Neural cell (in vitro differentiated cells): ENCODE results near the gene TNIP3.

ENCODE experiments used
- CTCF ChIP-seq: fragments of 450-650 bp; IDR thresholded peaks from 2 replicates; pipeline ENCODE4 v1.5.1; 2014; ENCODE audit warnings: antibody characterized with exemption, mild to moderate bottlenecking, moderate library complexity; ENCODE audit not compliant: poor library complexity, severe bottlenecking
- MXI1 ChIP-seq: fragments of 450-650 bp; conservative IDR thresholded peaks from 2 replicates; pipeline ENCODE4 v1.6.1; 2014; ENCODE audit warnings: antibody characterized with exemption, mild to moderate bottlenecking; ENCODE audit not compliant: poor library complexity, severe bottlenecking
- POLR2AphosphoS5 ChIP-seq: IDR thresholded peaks from 2 replicates; pipeline ENCODE4 v1.6.1; 2012
- RAD21 ChIP-seq: fragments of 450-650 bp; conservative IDR thresholded peaks from 2 replicates; pipeline ENCODE4 v1.6.1; 2014; ENCODE audit warnings: antibody characterized with exemption, mild to moderate bottlenecking, moderate library complexity
- REST ChIP-seq: IDR thresholded peaks from 2 replicates; pipeline ENCODE4 v1.6.1; 2012; ENCODE audit warnings: borderline replicate concordance
- TAF1 ChIP-seq: IDR thresholded peaks from 2 replicates; pipeline ENCODE4 v1.6.1; 2012; ENCODE audit warnings: low read depth

GRCh38 chr4:121146530-121146929, 17.6 kb downstream of the TNIP3 start:
- TF ChIP-seq CTCF = no peak
- TF ChIP-seq TAF1 = no peak
- no peak for TF ChIP-seq MXI1
- TF ChIP-seq POLR2AphosphoS5 = no peak
- TF ChIP-seq RAD21 = no peak
- no peak for TF ChIP-seq REST
